Measurements from ENCODE around the gene ATG5.

- TF ChIP-seq PATZ1 (CRISPR knock-in tag; IDR thresholded peaks at IDR 0.05; ENCODE audit: borderline replicate concordance) (no peak), CSRNP3 (CRISPR knock-in tag; IDR thresholded peaks at IDR 0.05) (no peak), GLIS3 (CRISPR knock-in tag; IDR thresholded peaks at IDR 0.05) (no peak), TCF4 (CRISPR knock-in tag; IDR thresholded peaks at IDR 0.05; ENCODE audit: borderline replicate concordance) (no peak), PPARA (CRISPR knock-in tag; IDR thresholded peaks at IDR 0.05; ENCODE audit: borderline replicate concordance) (no peak), TOX (CRISPR knock-in tag; IDR thresholded peaks at IDR 0.05; ENCODE audit: borderline replicate concordance) (peak; percentile 58), ARNTL (CRISPR knock-in tag; IDR thresholded peaks at IDR 0.05; ENCODE audit: borderline replicate concordance, low read depth) (no peak), TSHZ2 (CRISPR knock-in tag; IDR thresholded peaks at IDR 0.05) (no peak), CREB5 (CRISPR knock-in tag; IDR thresholded peaks at IDR 0.05; ENCODE audit: low read depth) (no peak)
Measured at GRCh38 chr6:106253172-106253571, 72.4 kb downstream of the ATG5 start.

All from SK-N-SH treated with all-trans-retinoic acid at 6 μM for 48 hours (cell line).